Stimulated activated CD8-positive, alpha-beta memory T cell treated with anti-CD3 and anti-CD28 coated beads, Interleukin-7, amount 100 ng/mL, for 4 hours (primary cell): ENCODE measurements around the gene EPHA2.
"Not testable (repeated sequence)": the region's sequence is repeated elsewhere in the genome, so short reads cannot be mapped to it uniquely, and the experiment has no call there.

Experiments used
- DNase-seq, 2 donors: peaks; one replicate each; pipeline ENCODE4 v3.0.0-alpha.2; 2020; ENCODE audit warnings: low read depth in 2 of 2

EPHA2 gene

DNA sequence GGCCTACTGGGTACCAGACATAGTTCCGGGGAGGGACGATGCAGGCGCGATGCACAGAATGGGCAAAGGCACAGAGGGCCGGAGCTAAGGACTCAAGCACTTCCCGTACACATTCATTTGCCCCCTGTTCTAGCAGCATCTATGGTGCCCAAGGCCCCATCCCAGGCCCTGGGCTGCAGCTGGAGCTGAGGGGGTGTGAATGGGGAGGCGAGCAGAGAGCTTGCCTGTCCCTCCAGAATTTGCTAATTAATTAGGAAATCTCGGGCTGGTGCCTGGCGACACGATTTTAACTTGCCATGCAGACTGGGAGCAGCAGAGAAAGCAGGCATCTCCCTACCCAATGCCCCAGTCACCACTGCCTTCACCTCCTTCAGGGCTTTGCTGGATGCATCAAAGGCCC is 35.9 kb downstream of the EPHA2 start:
- DNase-seq: no peak

DNA sequence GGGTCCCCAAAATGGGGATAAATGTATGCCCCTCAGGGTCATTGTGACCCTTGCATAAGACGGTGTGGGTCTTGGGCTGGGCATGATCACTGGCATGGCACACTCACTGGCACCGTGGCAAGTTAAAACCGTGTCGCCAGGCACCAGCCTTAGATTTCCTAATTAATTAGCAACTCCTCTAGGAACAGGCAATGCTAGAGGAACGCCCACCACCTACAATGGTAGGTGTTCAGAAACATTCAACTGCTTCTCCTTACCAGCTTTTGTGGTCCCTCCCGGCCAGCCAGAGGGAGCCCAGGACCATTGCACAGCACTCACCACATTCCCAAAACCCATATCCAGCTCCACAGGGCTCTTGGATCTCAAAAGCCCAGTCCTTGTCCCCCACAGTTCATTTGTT is 36.4 kb downstream of the EPHA2 start:
- DNase-seq: no peak

DNA sequence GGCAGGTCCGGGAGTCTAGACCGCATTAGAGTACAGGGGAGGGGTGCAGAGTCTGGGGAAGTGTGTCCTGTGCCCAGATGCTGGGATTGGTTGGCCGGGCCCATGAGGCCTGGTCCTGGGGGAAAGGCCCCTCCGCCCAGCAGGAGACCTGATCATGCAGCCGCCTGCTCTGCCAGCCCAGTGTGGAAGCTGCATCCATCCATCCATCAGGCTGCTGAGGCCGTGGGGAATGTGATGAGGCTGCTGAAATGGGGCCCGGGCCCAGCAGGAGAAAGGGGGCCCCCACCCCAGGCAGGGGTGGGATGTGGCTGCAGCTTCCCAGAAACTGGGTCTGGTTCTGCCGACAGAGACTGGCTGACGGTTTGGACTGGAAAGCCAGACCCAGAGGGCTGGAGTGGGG is 37.2 kb downstream of the EPHA2 start:
- DNase-seq: no peak

DNA sequence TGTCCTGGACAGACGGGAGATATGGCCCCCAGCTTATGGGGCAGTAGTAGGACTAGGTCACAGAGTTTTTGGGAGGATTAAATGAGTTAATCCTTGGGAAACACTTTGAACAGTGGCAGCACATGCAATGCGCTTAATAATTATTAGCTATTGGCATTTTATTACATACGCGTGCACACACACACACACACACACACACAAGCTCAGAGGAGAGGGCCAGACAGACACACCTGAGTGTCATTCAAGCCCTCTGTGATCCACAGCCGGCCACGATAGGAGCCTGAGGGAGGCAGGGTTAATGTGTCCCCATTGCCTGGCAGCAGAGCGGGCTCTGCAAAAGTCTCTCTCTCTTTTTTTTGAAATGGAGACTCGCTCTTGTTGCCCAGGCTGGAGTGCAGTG is 37.9 kb downstream of the EPHA2 start:
- DNase-seq: no peak

DNA sequence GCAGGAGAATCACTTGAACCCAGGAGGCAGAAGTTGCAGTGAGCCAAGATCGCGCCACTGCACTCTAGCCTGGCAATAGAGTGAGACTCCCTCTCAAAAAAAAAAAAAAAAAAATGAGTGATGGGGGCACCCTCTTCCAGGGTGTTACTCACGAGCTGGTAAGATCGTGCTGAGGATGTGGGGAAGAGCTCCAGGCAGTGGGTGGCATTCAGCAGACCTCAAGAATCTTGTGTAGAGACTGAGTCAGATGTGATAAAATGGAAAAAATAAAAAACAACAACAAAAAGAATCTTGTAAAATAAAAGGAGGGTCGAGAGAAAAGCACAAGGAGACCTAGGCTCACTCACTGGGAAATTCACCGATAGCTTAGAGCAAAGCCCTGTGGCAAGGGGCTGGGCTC is 38.5 kb downstream of the EPHA2 start:
- DNase-seq: no peak

DNA sequence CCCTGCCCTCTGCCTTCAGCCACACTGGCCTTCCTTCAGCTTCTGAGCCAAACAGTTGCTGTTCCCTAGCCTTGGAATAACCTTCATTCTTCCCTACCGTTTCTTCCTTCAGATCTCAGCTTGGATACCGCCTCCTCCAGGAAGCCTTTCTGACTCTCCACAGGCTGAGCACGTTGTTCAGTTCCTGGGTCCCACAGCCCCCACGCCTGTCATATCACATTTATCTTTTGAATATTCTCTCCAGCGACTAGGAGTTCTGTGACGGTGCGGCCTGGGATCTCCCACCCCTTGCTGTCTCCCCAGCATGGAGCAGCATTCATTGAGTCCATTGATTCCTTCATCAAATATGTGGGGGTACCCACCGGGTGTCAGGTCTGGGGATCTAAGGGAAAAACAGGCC is 39.2 kb downstream of the EPHA2 start:
- no peak for DNase-seq

DNA sequence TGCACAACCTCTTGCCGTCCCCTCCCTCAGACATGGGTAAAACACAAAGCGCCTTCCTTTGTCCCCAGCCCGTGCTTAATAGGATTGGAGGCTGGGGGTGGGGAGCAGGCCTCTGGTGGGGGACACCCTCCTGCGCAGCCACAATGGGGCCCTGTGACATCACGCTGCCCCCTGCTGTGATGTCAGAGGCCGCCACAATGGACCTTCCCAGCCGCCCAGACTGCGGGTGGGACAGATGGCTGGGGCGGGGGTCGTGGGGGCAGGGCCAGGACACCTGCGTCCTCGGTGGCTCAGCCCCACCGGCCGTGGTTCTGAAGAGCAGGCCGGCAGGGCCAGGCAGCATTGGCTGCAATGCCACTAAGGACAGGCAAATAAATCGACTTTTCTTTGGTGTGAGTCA is 39.9 kb downstream of the EPHA2 start:
- DNase-seq: no peak

DNA sequence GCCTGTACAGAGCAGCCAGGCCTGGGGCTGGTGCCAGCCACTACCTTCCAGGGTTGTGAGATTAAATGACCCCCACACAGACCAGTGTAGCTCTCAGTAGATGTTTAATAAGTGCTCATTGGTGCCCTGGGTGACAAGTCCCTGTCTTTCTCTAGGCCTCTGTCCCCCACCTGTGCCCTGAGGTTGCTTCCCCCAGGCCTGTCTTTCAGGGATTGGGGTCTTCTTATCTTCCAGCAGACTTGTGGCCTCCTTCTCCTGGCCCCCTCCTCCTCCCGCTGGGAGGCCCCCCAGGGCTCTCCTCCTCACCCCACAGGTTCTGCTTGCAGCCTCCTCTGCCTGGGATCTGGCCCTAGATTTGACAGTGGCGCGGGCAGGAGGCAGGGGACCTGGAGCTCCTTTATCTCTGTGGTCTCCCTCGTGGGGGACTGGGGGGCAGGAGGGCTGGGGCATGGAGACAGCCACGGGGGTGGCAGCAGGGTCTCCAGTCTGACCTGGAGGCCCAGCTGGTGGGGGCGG is 40.3 kb downstream of the EPHA2 start:
- no peak for DNase-seq

DNA sequence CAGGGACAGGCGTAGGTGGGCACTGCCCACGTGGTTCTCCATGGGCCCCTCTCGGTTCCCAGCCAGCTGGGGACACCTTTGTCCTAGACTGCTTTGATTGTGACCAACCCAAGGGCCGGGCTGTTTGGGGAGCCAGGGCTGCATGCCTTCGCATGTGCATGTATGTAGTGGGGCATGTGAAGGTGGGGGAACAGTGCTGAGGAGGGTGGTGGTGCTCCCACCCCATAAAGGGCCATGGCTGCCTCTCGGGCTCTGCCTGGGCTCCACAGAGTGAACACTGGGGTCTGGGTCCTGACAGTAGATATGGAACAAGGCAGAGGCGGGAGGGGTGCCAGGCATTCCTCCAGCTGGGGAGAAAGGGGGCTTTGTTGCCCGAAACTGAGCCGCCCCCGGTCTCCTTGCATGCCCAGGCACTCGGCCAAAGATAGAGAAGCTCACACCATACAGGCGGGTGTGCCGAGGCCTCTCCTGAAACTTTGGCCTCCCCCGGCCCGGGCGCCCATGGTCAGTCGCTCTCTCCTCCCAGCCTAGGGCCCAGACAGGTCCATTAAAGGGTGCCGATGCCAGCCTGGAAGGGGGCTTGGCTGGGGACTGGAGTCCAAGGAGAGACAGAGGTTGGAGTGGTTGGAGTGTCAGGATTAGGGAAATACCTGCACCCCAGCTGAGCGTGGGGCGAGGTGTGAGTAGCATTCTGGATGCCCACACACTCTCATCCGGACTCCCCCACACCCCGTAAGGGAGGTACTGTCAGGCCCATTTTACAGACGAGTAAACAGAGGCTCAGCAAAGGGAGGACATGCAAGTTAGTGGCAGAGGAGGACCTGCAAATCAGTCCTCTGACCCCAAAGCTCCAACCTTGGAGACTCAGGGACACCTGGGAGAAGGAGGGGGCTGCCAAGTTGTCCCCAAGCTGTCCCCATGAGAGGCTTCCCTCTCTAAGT is 41.1 kb downstream of the EPHA2 start:
- DNase-seq: no peak

DNA sequence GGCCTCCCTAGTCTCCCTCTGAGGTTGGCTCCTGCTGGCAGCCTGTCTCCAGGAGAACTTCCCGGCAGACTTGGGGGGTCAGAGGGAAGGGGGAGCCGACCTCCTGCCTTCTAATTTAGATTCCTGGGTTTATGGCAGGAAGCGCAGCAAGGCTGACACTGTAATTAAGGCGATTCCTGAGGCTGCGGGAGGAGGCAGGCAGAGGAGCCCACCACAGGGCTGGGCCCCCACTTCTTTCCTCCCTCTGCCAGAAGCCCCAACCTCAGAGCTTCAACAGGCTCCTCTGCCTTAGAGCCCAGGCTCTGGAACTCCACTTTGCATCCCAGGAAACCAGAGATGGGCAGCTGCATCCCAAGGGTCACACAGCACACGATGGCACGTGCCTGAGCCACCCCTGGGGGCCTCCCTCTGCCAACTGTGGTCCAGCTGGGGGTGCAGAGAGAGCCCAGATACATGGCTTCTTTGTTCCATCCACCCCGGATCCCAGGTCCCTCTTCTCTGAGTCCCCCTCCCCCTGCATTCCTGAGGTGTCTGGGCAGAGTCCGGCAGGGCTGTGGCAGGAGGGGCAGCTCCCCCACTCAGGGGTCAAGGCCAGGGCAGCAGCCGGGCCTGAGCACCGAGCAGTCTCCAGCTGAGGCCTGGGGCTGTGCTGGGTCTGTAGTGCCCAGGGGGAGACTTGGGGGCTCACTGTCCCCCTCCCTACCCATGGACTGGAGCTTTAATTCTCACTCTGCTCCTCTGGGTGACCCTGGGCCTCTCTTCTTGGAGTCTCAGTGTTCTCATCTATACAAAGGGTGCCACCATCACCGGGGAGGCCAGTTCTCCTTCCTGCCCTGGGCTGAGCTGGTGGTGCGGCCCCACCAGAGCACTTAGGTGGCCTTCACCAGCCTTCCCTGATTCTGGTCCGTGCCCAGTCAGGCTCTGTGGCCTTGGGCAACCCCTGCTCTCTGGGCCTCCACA is 43.0 kb downstream of the EPHA2 start:
- no peak for DNase-seq

DNA sequence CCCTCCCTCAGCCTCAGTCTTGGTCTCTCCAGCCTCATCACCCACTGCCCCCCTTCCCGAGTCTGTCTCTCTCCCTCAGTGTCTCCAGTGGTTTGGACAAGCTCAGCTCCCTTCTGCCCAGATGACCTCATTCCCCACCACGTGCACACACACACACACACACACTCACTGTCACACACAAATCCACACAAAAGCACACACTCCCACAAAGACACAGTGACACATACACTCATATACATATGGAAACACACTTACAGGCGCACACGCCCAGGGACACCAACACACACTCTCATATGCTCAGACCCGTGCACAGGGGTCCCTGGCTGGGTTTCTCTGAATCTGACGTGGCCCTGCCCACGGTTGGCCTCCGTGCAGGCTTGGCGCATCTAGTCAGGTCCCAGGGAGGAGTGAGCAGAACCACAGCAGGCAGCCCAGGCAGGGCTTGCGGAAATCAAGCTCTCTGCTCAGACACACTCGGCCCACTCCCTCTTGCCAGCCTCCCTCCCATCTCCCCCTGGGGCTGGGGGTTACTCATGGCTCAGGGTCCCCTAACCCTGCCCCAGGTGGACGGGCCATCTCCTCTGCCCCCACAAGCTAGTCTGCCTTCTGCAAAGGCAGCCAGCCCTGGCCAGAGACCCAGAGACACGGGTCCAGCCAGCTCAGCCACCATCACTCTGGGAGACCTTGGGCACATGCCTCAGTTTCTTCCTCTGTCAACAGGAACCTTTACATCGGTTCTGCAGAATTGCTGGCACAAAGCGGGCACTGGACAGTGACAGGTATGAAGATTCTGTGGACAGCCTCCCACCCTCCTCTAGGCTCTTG is 43.9 kb downstream of the EPHA2 start:
- no peak for DNase-seq

DNA sequence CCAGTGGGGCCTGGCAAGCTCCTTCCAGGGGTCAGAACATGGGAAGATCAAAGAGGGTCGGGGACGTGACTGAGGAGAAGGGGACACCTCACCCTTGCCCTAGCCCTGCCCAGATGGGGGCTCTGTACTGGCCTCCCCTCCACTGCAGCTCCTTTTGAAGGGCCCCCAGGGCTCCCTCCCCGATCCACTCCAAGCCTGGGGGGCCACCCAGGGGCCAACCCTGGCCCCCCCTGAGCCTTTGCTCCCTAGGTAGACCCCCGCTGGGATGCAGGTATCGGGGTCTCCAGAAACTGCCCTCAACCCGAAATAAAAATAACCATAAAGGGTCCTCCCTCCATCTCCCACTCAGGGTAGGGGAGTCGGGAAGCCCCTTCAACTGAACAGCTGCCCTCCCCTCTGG is 45.0 kb downstream of the EPHA2 start:
- no peak for DNase-seq

DNA sequence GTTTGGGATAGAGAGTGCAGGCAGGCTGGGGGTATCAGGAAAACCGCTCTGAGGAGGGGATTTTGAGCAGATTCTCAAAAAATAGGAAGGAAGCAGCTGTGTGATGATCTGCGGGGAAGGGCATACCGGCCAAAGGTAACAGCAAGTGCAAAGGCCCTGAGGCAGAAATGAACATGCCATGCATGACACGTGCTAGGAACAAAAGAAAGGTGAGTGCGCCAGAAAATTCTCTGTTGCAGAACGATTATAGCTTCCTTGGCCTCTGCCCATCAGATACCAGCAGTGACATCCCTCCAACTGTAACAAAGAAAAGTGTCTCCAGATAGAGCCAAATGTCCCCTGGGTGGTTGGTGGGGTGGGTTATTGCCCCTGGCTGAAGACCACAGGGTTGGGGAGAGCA is 45.4 kb downstream of the EPHA2 start:
- DNase-seq: no peak

DNA sequence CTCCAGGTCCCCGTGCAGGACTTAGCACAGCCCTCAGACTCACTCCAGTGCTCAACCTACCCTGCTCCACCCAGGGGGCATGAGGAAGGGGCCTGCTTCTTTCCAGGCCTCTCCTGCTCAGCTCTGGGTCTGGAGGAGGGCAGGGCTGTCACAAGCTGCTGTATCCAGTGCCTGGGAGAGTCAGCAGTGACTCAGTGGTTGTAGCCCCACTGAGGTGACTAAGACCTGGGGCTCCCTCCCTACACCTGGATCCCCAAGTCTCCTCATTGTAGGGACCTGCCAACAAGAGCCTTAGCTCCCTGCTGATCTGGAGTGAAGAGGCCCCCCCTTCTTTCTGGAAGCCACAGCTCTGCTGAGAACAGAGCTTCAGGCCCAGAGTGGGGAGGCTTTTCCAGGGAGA is 46.3 kb downstream of the EPHA2 start:
- DNase-seq: no peak

DNA sequence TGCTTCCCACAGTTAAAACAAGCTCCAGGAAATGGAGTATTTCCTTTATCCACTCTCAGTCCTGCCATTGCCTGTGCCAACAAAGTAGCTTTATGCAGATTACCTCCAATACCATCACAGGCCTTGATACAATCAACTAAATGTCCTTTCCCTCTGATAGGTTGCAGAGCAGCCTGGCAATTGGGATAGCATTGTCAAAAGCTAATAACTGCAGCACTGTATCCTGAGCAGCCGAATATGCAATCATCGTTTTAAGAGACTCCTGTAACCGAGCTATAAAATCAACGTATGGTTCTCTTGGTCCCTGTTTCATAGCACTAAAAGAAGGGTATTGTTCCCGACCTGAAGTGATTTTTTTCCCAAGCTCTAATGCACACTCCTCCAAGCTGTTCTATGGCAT is 48.8 kb downstream of the EPHA2 start:
- DNase-seq: not testable (repeated sequence)

DNA sequence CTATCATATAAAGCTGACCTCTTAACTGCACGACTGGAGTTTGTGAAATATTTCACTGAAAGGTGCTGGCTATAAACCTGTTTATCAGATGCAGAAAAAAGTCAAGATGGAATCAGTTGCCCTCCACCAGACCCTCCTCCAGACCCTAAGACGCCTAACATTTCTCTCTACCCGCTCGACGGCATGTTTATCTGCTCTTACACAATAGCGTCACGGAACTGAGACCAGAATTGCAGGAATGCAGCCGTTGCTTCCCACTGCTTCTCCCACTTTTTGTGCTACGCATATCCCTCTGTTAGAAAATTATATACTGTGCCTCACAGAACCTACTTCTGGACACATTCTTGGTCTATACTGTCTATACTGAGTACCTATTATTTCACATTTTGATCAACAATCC is 54.2 kb downstream of the EPHA2 start:
- no peak for DNase-seq

DNA sequence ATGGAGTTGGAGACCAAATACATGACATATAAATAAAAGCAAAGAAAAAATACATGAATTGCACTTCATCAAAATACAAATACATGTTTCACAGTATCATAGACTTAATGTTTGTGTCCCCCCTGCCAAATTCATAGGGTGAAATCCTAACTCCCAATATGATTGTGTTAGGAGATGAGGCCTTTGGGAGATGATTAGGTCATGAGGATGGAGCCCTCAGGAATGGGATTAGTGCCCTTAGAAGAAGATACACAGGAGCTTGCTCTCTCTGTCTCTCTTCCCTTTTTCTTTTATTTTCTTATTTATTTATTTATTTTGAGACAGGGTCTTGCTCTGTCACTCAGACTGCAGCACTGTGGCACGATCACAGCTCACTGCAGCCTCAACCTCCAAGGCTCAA is 56.5 kb downstream of the EPHA2 start:
- no peak for DNase-seq

DNA sequence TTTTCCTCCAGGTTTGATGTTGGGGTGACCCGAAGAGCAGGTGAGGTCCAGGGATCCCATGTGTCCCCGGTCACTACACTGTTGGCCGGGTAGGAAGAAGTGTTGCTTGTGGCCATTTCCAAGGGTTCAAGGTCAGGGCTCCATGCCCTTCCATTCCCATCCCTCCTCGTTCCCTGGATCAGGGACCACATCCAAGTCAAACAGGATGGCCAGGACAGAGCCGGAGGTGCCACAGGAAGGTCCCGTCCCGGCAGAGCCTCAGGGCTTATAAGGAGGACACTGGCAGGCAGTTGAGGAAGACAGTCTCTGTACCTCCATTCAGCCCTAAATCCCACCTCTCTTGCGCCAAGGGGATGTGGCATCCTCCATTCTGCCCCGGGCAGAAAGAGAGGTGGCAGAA is 60.4 kb downstream of the EPHA2 start:
- DNase-seq: no peak

DNA sequence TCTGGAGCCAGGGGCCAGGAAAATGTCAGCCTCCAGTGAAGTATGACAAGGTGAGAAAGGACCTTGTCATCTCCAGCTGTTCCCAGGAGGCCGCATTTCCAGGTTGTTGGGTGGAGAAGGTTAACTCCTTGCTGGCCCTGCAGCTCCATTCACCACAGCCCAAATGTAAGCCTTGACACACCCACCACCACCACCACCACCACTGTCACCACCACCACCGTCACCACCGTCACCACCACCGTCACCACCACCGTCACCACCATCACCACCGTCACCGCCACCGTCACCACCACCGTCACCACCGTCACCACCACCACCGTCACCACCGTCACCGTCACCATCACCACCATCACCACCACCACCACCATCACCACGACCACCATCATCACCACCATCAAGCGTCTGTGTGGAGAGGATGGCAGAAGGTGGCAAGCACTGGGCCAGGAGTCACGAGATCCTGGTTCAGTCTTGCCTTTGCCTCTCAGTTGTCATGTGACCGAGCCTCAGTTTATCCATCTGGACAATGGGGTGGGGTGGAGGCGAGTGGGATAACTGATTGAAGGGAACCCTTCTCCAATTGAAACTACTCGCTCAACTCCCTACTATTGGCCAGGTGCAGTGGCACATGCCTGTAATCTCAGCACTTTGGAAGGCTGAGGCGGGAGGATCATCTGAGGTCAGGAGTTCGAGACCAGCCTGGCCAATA is 61.3 kb downstream of the EPHA2 start:
- DNase-seq: no peak

DNA sequence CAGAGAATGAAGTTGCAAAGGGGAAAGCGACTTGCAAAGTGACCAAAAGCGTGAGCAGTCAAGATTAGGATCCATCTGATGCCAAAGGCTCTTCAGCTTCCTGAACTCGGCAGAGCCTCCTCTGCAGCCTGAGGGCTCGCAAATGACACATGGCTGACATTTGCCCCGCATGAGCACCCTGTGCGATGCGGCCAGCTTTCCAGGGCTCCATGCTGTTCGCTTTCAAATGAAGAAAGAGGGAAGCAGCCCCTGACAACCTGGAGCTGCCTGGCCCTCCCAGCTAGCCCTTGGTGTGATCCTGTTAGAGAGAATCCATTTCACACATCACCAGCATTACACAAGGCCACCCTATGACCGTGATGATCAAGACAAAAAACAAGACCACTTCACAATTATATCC is 62.3 kb downstream of the EPHA2 start:
- no peak for DNase-seq

DNA sequence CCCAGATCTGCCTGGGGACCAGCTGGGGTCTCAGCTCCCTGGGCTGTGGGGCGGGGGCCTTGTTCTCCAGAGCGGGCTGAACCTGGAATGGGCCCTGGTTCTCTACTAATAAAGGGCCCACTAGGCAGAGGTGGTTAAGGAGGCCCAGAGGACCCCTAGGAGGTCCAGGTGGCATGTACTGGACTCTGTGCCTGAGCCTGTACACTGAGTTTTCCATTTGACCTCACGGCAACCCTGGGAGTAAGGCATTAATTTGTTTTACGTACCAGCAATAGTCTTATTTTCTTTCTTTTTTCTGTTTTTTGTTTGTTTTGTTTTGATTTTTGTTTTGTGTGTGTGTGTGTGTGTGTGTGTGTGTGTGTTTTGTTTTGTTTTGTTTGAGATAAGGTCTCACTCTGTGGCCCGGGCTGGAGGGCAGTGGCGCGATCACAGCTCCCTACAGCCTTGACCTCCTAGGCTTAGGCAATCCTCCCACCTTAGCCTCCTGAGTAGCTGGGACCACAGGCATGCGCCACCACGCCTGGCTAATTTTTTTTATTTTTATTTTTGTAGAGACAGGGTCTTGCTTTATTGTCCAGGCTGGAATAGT is 62.9 kb downstream of the EPHA2 start:
- DNase-seq: no peak
